ENCODE data around the gene ZFPM1.

ZFPM1 gene

DNA sequence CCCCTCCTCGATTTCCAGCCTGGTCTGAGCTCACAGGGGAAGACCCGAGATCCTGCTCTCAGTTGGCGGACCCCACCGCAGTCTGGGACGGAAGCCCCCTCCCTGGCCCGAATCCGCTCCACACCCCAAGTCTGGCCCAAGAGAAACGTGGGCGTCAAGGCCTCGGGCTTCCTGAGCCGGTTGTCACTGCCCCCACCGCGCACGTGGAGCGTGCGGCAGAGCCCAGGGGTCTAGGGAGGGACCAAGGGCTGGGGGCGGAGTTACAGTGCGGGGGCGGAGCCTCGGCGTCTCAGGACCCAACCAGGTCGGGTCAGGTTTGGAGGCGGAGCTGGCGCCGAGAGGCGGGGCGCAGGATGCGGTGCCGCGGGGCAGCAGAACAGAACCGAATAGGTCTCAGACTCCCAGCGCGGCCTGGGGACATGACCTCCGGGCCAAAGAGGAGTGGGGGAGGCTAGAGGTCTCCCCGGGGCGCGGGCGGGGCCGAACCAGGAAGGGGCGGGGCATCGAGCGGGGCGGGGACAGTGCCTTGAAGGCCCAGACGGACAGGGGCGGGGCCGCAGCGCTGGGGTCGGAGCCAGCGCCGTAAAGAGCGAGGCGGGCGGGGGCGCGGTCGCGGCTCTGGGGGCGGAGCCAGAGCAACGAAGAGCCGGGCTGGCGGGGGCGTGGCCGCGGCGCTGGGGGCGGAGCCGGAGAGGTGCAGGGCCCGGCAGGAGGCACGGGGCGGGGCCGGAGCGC, 431 bp upstream of the ZFPM1 start:
- peak; percentile 98 for DNase-seq

DNA sequence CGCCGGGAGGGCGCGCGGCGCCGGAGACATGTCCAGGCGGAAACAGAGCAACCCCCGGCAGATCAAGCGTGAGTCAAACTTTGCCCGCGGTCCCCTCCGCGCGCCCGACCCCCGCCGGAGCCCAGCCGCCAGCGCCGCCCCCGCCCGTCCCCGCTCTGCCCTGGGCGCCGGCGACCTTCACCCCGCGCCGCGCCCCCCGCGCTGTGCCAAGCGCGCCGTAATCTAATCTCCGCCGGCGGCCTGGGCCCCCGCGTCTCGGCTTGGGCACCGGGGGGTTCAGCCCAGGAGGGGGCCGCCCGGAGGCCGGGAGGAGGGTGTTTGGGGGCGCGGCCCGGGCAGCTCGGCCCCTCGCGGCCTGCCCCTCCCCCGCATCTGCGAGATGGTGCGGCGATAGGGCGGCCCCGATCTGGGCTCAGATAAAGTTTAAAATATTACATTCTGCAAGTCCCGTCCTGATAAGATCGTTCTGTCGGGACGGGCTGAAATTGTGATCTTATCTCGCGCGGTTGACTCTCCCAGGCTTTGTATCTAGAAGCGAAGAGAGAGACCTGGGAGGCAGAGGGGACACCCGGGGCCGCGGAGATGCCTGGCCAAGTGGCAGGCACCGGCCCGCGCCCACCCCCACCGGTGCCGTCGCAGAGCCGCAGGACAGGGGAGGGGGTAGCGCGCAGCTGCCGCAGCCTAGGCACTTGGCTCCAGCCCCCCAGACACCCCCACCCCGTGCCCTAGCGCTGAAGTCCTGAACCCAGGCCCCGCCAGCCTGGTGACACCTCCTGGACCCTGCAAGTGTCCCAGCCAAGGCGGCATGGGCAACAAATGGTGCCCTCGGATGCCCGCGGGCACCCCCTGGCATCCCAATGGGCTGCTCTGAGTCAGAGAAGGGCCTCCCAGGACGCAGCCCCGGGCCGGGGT, 787 bp downstream of the ZFPM1 start:
- peak; percentile 40 to 41 for DNase-seq

DNA sequence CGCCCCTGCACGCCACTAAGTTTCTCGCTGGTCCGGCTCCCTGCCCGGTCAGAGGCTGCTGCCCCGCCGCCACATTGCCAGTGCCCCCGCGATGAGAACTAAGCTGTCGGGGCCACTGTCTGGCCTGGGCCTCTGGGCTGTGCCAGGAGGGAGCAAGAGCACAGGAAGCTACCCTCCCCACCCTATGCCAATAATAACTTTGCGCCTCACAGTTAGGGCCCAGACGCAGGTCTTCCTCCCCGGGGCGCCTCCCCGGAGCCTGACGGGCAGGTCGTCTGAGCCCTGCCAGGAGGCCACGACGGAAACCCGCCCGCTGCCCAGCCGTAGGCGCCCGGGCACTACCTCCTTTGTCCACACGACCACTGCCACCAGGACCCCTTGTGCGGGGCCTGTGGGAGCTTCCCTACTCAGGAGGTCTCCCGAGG, 1.5 kb downstream of the ZFPM1 start:
- DNase-seq: peak in 1 of 2 experiments; percentile 50

DNA sequence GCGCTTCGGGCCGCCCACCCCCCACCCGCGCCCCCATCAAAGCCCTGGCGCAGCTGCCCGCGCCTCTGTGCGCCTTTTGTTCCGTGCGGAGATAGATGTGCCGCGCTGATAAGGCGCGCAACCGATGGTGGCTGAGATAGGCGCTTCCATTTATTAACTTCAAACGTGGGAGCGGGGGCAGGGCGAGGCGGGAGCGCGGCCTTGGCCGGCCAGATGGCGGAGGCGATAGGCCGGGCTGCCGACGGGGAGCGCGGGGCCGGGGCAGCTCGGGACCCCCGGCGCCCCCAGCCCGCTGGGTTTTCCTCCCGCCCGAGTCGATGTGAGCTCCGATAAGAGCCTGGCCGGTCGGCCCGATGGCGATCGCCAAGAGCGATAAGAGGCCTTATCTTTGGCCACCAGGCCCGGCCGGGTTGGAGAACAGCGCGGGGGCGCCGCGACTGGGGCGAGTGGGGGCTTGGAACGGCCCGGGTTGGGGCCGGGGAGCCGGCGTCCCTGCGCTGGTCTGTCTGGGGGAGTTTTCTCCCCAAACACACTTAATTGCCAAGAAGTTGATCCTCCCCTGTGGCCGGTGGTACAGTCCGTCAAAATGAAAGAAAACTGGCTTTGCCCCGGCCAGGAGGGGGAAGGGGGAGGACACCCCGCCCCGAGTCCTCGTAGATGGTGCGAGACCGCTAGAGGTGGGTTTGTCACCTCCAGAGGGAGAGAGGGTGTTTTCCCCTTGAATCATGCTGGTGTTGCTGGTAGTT, 2.7 kb downstream of the ZFPM1 start:
- peak; percentile 83 to 89 for DNase-seq

DNA sequence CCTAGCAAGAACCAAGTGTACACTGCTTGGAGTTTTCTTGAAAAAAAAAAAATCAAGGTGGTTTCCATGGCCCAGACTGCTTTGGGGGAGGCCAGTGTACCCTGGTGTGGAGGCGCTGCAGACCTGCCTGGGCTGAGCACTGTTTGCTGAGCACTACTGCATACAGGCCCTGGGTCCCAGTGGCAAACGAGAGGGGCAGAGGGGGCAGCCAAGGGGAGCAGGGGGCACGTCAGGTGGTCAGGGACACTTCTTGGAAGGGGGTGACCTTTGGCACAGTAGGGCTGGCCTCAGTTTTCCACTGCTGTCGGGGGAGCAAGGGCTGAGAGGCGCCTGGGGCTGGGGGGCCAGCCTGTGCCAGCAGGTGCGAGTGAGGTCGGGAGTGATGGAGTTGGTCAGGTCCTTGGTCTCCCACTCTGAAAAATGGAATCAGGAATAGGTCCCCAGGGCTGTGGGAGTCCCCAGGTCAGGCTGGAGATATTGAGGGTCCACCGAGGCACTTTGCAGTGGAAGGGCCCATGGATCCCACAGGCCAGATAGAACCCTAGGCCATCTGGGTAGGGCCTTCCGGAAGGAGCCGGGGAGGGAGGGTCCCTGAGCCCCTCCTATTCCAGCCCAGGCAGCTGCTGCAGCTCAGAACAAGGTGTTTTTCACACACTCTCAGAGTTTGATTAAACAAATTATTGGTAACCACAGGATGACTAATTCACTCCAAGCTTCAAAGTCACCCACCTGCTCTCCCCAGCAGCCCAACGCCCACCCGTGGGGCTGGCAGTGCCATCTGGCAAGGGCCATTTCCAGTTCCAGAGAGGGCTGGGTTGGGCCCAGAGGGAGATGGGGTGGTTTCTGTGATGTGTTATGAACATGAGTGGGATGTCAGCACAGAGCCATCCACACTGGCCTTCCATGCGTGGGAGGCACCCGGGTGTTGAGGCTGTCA, 3.5 kb downstream of the ZFPM1 start:
- peak; percentile 70 to 77 for DNase-seq

DNA sequence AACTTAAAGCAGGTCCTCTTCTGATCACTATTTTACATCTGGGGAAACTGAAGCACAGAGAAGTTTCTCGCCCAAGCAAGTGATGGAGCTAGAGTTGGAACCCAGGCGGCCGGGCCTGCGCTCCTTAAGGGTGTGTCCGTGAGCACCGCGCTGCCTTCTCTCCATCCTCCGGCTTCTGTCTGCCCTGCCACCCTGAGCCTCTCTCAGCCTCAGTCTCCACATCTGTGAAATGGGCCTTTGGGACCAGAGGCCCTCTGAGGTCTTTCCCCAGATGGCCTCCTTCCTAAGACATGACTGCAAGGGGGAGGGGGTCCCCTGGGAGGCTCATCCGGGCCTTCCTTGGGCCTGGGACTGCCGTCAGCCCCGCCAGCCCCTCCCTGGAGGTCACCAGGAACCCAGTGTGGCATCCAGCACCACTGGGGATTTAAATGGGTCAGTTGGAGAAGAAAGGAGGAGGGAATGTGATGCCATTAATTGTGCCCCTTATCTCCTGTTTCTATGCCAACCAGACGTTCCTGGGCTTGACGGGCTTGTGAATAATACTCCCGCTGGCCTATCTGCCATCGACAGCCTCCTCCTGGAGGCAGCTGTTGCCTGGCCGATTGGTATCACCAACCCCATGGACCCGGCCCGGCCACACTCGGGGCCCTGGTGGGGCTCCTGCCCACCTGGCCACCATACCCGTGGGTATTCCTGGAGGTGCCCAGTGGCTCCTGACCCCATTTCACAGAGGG, 5.1 kb downstream of the ZFPM1 start:
- no peak for DNase-seq

DNA sequence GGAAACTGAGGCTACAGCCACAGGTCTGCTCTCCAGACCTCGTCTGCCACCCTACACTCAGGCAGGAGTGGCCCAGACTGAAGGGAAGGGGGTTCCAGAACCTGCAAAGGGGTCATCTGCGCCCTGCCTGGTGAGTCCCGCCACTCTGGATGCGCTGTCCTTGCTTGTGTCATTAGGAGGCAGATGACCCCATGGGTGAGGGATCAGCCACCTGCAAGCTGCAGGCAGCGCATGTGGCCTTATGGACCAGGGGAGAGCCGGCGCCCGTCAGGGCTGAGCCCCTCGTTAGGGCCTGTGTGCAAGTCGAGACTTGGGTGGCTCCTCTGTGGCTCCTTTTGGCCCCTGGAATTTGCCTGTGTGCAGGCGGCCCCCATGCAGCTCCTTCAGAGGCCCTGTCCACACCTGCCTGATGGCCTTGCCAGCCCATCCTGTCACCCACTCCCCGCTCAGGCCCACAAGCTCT, 5.7 kb downstream of the ZFPM1 start:
- no peak for DNase-seq

DNA sequence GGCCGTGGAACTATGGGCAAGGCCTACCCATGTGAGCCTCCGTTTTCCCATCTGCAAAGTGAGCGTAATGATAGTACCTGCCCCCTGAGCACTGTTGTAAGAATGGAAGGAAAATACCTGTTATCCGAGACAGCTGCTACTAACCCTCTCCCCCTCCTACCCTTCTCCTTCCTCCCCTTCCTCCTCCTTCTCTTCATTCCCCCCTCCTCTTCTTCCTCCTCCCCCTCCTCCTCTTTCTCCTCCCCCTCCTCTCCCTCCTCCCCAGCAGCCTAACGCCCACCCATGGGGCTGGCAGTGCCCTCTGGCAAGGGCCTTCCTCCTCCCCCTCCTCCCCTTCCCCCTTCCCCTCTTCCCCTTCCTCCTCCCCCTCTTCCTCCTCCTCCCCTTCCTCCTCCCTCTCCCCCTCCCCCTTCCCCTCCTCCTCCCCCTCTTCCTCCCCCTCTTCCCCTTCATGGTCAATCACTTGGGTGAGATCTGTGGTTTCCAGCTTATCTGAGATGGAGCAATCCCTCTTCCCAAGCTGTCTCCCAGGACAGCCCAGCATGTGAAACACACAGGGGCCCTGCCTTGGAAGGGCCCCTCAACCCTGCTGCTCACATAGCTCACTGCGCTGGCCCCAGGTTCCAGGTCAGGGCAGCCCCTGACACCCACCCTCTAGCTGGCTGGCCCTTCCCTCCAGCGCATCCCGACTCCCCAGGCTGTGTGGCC, 6.4 kb downstream of the ZFPM1 start:
- no peak for DNase-seq

DNA sequence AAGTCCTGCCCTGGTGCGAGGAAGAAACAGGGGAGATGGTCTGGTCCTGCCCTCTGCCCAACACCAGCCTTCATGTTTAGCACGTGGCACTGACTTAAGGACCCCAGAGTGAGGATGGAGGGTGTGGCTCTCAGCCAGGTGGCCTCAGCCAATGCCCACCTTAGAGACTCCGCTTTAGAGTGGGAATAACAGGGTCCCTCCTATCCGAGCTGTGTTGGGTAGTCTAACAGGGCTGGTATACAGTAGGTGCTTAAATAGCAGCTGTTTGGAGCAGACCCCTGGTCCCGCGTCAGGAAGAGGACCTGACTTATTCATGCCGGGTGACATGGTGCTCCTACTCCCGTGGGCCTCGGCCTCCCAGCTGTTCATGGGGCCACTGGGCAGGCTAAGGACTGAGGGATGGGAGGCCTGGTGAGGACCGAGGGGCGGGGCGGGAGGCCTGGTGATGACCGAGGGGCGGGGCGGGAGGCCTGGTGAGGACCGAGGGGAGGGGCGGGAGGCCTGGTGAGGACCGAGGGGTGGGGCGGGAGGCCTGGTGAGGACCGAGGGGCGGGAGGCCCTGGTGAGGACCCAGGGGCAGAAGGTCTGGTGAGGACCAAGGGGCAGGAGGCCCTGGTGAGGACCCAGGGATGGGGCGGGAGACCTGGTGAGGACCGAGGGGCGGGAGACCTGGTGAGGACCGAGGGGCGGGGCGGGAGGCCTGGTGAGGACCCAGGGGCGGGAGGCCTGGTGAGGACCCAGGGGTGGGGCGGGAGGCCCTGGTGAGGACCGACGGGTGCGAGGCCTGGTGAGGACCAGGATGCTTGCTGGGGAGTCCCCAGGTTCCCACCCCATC, 7.6 kb downstream of the ZFPM1 start:
- DNase-seq: no peak

DNA sequence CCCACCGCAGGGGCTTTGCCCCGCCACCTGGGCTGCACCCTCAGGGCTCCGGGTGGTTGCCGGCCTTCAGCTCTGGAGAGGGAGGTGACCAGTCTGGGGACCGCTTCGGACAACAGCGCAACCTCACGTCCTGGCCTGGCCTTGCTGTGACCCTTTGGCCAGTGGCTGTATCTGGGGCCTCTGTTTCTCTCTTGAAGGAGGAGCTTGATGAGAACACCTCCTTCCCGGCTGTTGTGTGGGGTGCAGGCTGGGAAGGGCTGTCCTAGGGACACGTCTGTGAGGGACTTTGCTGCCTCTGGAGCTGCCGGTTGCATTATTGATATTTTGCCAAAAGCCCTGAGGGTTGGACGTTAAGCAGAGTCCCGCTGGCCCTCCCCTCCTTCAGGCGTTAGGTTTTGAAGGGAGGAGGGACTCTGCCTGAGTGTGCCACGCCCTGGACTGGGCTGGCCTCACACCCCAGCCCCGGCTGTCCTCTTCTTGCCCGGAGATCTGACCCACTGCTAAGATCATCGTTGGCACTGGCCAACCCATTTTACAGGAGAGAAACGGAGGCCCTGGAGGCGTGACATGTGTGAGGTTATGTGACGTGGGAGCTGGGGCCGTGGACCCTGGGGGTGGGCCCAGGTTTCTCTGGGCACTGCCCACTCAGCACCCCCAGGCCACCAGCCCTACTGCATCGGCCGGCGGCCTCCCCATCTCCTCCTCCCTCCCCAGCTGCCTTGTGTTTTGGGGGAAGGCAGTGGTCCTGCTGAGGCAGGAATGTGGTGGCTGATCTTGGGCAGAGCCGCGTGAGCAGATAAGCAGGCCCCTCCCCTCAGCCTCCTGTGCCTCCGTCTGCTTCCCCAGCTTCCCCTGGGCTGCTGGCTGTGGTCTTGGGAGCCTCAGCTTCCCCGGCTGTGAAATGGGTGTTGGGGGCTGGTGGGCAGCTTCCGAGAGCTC, 8.5 kb downstream of the ZFPM1 start:
- no peak for DNase-seq

DNA sequence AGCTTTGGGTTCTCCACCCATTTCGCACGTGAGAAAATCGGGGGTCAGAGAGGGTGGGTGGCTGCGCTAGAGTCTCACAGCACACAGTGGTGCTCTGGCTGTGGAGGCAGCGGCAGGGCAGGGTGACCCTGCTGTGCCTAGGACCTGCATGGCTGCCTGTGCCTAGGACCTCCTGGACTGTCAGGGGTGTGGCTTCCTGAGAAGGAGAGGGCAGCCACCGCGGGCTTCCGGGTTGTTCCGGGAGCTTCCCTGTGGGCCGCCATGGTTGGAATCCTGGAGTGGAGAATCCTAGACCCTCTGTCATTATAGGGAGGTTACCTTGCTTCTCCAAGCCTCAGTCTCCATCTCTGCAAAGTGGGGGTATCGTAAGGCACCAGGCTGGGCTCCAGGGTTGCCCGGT, 9.3 kb downstream of the ZFPM1 start:
- no peak for DNase-seq

DNA sequence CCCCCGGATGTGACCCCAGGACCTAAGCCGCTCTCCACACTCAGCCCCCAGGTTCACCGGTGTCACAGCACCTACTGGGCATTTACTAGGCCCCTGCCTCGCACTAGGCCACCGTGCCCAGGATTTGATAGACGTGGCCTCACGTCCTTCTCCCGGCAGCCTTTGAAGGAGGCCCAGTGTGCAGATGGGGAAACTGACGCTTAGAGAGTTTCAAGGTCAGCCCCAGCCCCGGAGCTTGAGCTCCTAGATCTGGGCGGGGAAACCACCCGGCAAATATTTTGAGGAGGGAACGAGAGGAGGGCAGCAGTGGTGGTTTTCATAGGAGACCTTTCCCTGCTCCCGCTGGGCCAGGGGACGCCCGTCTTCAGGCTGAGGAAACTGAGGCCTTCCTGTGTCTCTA, 10.3 kb downstream of the ZFPM1 start:
- no peak for DNase-seq

DNA sequence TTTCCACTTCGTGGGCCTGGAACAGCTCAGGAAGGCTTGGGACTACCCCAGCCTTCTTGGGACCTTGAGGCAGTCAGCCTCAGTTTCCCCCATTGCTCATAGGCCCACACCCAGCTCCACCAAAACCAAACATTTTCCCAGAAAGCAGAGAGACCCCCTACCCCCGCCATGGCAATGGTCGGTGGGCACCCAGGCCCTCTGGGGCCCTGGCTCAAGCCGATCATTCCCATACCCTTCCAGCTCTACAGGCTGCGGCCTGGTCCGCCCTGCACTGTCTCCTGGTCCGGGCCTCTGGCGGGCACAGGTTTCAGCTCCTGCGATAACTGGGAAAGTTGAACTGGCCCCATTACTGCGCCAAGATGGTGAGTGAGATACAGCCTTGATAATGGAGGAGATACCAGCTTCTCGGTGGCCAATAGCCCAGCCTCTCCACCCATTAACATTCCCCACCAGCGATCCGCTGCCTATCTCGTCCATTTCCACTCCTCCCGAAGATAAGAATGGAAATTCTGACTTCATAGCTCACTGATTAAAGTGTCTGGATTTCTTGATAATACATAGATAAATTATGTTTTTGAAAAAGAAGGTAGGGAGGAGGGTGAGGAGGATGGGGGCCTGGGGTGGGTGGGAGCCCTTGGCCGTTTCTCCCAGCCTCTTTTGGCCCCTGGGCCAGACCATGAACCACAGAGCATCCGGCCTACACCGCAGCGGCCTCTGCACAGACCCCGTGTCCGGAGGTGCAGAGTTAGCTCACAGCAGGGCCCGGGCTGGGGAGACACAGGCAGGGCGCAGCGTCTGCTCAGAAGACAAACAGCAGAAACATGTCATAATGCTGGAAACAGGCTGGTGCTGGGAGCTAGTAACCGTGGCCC, 11.6 kb downstream of the ZFPM1 start:
- no peak for DNase-seq

DNA sequence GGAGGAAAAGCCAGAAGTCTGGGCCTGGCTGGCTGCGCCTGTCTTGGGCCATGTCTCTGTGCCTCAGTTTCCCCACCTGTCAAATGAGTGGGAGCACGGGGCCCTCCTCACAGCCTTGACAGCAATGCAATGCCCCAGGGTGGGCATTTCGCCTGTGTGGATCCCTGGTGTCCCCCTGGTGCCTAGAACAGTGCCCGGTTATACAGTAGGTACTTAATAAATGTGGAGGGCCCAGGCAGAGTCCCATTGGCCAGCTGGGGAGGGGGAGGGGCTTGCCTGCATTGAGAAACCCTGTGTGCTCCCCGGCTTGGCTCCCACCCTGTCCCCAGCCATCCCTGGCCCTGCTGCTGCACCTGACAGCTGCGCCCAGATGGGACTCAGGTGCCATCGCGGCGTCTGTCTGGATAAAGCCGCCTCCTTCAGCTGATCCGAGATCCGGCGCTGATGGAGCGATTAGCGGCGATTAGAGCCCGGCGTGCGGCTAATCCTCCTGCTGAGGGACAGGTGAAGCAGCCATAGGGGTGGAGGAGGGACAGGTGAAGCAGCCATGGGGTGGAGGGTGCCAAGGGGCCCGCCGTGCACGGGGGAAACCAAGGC, 12.4 kb downstream of the ZFPM1 start:
- DNase-seq: no peak

DNA sequence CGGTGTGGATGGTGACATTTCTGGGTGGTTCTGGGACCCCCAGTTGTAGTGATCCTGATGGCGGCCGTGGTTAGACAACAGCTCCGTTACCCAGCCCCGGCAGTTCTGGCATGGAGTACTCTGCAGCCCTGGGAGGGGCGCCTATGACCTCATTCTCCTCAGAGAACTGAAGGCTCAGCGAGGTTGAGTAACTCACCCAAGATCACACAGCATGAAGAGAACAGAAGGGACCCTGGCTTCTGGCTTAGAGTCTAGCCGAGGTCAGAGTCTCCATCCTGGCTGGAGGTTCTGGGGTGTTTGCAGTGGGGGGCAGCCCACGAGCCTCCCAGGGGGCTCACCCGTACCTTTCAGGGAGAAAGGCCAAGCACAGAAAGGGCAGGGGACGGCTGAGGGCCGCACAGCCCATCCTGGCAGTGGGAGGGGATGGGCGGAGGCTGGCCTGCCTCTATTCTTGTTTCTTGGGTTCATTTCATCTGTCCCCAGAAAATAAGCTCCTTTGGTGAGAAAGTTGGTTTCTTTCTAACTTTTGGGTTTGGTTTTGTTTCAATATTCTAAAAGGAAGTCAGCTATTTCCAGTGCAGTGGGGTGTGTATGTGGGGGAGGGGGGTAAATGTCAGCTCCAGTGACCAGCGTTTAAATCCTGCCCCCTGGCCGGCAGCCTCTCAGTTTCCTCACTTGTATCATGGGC, 13.2 kb downstream of the ZFPM1 start:
- DNase-seq: no peak

DNA sequence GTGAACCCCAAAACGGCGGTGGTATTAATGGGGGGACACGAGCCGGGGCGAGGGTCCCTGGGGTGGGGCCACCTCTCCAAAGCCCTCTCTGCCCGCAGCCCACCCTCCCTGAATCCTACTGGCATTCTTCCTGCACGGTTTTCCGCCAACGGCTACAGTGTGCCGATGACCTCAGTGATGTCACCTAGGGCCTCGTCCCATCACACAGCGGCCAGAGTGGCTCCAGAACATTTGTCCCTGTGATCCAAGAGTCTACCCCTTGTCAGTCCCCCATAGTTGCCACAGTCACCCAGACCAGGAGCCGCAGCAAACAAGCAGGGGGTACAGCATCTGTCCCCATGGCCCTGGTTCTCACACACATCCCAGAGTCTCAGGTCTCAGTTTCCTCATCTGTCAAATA, 13.9 kb downstream of the ZFPM1 start:
- DNase-seq: no peak

DNA sequence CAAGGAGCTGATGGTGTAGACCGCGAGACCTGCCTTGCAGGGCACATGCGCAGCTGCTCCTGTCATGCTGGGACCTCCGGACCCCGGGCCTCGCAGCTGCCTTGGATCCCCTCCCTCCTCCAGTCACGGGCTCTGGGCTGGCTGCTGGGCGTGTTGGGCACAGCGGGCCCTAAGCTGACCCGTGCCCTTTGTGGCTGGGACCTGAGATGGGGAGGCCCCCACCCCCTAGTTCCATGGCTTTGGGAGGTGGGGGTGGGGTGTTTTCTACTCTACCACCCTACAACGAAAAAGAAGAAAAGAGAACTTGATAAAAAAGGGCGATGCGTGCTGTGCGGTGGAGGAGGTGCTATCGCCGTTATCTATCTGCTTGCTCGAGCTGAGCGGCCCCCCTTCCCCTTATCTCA, 14.5 kb downstream of the ZFPM1 start:
- DNase-seq: no peak
